HUES6 (cell line): ENCODE results near the gene XPC.
A peak's percentile ranks its signal among the peaks of the same experiment; 100 is the strongest.

Experiments used
- H3K27ac ChIP-seq: 2 replicates; pipeline ENCODE4 v1.7.0; 2013; ENCODE audit warnings: low read depth, mild to moderate bottlenecking, low read length, inconsistent platforms
- H3K27me3 ChIP-seq: 2 replicates; pipeline ENCODE4 v1.6.1; 2013; ENCODE audit warnings: low read length; ENCODE audit not compliant: control insufficient read depth, insufficient read depth
- H3K36me3 ChIP-seq: 2 replicates; pipeline ENCODE4 v1.6.1; 2013; ENCODE audit warnings: low read length; ENCODE audit not compliant: control insufficient read depth, insufficient read depth
- H3K4me1 ChIP-seq: 2 replicates; pipeline ENCODE4 v1.6.1; 2013; ENCODE audit warnings: low read length; ENCODE audit not compliant: control insufficient read depth, insufficient read depth
- H3K4me3 ChIP-seq: 2 replicates; pipeline ENCODE4 v1.5.1; 2013; ENCODE audit warnings: low read depth, low read length
- H3K9ac ChIP-seq: one replicate; pipeline ENCODE4 v1.6.1; 2013; ENCODE audit warnings: mild to moderate bottlenecking, low read length
- H3K9me3 ChIP-seq: 2 replicates; pipeline ENCODE4 v1.6.1; 2013; ENCODE audit warnings: low read depth, low read length; ENCODE audit not compliant: control insufficient read depth, insufficient read depth

XPC gene

DNA sequence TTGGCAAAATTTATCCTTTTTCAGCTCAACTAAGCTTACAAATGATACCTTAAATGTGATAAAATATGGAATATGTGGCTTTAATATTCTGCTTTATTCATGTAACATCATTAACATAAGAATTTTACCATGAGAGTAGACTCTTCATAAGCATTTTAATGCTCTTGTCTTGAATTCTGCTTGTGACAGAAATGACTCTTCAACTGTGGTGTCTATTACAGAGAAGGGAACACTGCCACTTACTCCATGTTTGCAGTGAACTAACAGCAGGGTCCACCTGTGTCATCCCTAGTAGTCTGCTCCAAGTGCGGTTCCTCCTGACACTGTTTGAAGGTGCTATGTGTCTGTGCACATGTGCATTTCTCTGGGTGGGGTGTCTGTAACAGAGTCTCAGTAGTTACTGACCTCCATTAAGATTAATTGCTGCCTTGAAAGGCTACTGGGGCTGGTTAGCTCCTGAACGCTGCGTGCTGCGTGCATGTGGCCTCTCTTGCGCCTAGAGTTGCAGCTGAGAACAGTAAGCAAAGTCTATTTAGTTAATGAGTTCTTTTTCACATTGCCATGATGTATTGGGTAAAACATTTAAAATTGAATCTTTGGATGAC is 8.6 kb upstream of the XPC start:
- Histone ChIP-seq H3K36me3 (peaks cover 62% of the 10 kb centered on the region), H3K9me3 (no peaks in the 10 kb centered on the region), H3K27ac (no peak overlapping the region), H3K4me3 (no peak overlapping the region), H3K4me1 (no peaks in the 10 kb centered on the region), H3K9ac (no peak overlapping the region), H3K27me3 (no peaks in the 10 kb centered on the region)

DNA sequence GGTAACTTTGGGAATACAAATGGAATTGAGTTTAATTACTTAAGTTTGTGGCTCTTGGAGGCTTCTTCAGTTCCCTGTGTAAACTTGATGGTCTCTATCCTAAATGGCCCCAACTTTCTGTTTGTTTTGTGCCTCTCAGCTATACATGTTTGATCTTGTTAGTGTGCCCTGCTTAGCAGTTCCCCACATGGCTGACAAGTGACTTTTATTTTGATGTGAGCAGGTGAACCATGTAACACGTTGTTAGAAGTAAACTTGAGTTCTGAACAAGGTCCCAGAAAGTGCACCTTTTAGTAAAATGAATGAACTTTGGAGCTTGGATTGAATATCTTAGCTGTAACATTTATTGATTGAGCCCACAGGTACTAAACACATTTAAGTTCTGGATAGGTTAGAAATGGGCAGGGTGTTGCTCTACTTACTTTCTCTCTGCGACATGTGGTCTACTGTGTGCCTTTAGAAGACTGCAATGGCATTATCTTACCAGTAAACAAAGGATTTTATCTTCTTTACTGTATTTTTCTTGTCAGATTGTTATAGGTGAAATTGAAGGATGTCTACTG is 4.7 kb upstream of the XPC start:
- Histone ChIP-seq H3K4me1 (0 out of 2 replicates have a peak, but pooled peaks cover 3% of the 10 kb centered on the region), H3K9ac (no peak overlapping the region), H3K4me3 (no peak overlapping the region), H3K9me3 (no peaks in the 10 kb centered on the region), H3K27me3 (no peaks in the 10 kb centered on the region), H3K27ac (no peak overlapping the region), H3K36me3 (peaks cover 70% of the 10 kb centered on the region)

DNA sequence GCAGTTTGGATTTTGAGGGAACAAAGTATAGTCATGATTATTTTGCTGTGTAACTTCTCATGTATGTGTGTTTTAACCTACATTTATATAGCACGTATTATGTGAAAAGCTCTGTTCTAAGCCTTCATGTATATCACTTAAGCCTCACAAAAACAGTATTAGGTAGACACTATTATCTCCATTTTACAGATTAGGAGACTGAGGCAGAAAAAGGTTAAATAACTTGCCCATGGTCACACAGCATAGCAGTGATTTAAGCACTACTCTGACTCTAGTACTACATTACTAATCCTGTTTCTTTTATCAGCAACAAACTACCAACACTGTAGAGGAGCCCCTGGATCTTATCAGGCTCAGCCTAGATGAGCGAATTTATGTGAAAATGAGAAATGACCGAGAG is 2.9 kb upstream of the XPC start:
- no peaks in the 10 kb centered on the region for H3K27me3 ChIP-seq
- H3K36me3 ChIP-seq = peaks cover 51% of the 10 kb centered on the region
- H3K4me1 ChIP-seq = peaks cover 16% of the 10 kb centered on the region; the same call in 1 of the 2 replicates

DNA sequence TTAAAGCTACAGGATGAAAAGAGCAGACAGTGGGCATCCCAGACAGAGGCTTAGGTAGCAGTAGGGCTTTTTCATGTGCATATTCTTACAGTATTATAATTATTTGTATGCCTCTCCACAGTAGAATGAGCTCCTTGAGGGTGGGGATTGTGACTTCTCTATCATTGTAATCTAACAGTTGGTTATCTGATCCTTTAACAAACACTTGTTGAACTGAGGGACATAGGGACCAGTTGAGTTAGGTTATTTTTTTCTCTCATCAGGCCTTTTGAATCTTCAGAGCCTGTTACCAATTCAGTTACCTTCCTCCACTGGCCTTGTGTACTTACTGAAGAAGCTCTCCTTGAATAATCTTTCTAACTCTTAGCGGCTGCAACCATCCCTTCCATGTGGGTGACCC is 1.4 kb upstream of the XPC start:
- H3K27ac ChIP-seq = no peak overlapping the region
- H3K9me3 ChIP-seq = no peaks in the 10 kb centered on the region
- peak overlapping the region; percentile 98 for H3K9ac ChIP-seq
- peaks cover 37% of the 10 kb centered on the region for H3K36me3 ChIP-seq
- peak overlapping the region; percentile 95 for H3K4me3 ChIP-seq
- no peaks in the 10 kb centered on the region for H3K27me3 ChIP-seq
- peaks cover 26% of the 10 kb centered on the region; the same call in 1 of the 2 replicates for H3K4me1 ChIP-seq

More for the DNA sequence above, 2.9 kb upstream of the XPC start:
- H3K9me3 ChIP-seq = no peaks in the 10 kb centered on the region
- H3K9ac ChIP-seq = no peak overlapping the region
- no peak overlapping the region for H3K27ac ChIP-seq
- H3K4me3 ChIP-seq = no peak overlapping the region

DNA sequence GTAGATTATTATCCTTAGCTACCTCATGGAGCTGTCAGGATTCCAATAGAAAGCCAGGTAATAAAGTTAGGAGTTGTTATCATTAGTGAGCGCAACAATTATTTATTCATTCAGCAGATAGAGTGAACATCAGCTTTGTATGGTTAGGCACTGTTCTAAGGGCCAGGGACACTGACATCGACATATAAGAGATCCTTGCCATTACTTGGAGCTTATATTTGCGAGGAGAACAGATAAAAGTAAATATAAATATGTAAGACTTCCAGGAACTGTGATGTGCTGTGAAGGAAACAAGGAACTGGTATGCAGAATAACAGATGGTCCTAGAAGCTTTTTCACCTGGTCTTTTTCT is 689 bp upstream of the XPC start:
- peaks cover 34% of the 10 kb centered on the region for H3K36me3 ChIP-seq
- peak overlapping the region; percentile 90 for H3K27ac ChIP-seq
- peak overlapping the region; percentile 98 for H3K9ac ChIP-seq
- H3K9me3 ChIP-seq = no peaks in the 10 kb centered on the region
- H3K4me3 ChIP-seq = peak overlapping the region; percentile 95
- H3K27me3 ChIP-seq = no peaks in the 10 kb centered on the region
- H3K4me1 ChIP-seq = peaks cover 26% of the 10 kb centered on the region; the same call in 1 of the 2 replicates

DNA sequence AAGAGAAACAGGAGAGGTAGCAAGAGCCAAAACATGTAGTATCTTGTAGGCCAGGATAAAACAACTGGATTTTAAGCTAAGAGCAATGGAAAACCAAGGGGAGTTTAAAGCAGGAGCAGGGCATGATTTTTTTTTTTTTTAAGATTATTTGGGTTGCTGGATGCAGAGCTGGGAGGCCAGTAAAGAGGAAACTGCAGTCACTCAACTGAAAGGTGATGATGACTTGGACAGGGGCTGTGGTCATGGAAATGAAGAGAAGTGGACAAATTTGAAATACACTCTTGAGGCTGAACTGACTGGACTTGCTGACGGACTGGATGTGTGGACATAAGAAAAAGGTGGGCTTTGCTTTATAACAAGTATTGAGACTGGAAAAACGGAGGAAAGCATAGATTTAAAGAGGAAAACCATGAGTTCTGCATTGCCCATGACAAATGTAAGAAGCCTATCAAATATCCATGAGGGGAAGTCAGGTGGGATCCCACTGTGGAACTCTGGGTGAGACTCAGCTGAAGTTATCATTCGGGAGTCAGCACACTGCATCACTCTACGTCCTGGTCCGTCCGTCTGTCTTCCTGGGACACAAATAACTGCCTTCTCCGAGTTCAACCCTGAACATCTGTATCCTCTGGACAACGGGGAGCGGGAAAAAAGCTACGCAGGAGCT is 688 bp downstream of the XPC start:
- no peaks in the 10 kb centered on the region for H3K9me3 ChIP-seq
- H3K27ac ChIP-seq = peak overlapping the region; percentile 90; the same call in 1 of the 2 replicates
- H3K4me3 ChIP-seq = peak overlapping the region; percentile 95
- H3K27me3 ChIP-seq = no peaks in the 10 kb centered on the region
- peaks cover 26% of the 10 kb centered on the region for H3K36me3 ChIP-seq
- peak overlapping the region; percentile 98 for H3K9ac ChIP-seq
- H3K4me1 ChIP-seq = peaks cover 26% of the 10 kb centered on the region; the same call in 1 of the 2 replicates

DNA sequence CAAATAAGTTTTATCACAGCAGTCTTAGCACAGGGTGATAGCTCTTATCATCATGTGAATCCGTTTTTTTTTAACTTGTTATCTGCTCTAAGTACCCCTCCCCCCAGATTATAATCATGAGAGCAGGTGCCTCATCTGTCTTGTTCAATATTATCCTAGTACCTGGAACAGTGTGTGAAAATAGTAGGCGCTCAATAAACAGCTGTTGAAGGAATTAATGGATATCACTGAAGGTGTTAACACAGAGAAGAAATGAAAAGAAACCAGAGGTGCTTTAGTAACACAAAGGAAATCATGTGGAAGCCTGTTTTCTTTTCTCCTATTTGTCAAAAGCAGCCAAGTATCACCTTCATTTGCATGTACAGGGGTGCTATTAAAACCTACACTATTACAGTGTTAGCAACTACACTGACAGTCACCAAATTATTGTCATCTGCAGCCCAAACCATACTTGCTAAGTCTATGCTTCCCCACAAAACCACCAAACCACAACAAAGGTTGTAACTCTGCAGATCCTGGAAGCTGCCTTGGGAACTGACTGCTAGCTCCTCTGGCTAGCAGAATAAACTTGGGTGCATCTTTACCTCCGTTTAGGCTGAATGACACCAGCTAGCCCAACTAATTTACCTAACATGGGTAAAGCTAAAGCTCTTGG is 2.9 kb downstream of the XPC start:
- H3K27ac ChIP-seq = no peak overlapping the region
- H3K9me3 ChIP-seq = no peaks in the 10 kb centered on the region
- peaks cover 26% of the 10 kb centered on the region; the same call in 1 of the 2 replicates for H3K4me1 ChIP-seq
- no peaks in the 10 kb centered on the region for H3K27me3 ChIP-seq
- H3K36me3 ChIP-seq = peaks cover 29% of the 10 kb centered on the region
- no peak overlapping the region for H3K9ac ChIP-seq
- no peak overlapping the region; the same call in 1 of the 2 replicates for H3K4me3 ChIP-seq

DNA sequence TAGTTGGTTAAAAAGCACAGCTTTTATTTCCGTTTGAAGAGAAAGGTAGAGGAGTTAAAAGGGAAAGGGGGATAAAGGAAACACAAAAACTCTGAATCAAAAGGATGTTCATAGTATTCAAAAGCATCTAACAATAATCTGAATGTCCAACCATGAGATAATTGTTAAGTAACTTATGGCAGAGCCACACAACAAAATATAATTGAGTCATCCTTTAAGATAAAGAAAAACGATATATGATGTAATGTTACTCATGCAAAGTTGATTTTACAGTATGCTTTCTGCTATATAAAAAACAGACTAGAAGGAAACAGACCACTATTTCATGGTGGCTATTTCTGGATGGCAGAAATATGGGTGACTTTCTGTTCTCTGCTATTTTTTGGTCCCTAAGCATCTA is 3.9 kb downstream of the XPC start:
- Histone ChIP-seq H3K9ac (no peak overlapping the region), H3K27ac (no peak overlapping the region), H3K27me3 (no peaks in the 10 kb centered on the region), H3K36me3 (peaks cover 39% of the 10 kb centered on the region), H3K4me1 (peaks cover 26% of the 10 kb centered on the region; the same call in 1 of the 2 replicates), H3K9me3 (no peaks in the 10 kb centered on the region), H3K4me3 (no peak overlapping the region)

DNA sequence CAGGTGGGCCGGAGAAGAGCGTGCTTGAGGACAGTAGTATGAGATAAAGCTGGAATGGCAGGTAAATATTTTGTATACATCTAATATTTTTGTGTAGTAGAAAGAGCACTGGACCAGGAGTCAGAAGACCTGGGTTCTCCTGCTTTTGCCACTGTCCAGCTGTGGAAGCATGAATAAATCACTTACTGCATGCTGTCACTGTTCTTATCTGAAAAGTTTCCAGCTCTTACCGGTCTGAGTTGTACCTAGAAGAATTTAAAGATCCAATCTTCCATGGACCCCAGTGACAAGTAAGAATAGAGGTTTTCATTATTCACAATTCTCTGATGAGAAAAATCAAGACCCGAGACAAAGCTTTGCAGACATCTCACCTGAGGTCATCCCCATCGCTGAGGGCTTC is 5.9 kb downstream of the XPC start:
- H3K36me3 ChIP-seq = peaks cover 59% of the 10 kb centered on the region
- H3K27ac ChIP-seq = no peak overlapping the region
- no peaks in the 10 kb centered on the region for H3K27me3 ChIP-seq
- H3K4me3 ChIP-seq = no peak overlapping the region
- H3K9me3 ChIP-seq = no peaks in the 10 kb centered on the region
- no peak overlapping the region for H3K9ac ChIP-seq
- peaks cover 19% of the 10 kb centered on the region; the same call in 1 of the 2 replicates for H3K4me1 ChIP-seq

DNA sequence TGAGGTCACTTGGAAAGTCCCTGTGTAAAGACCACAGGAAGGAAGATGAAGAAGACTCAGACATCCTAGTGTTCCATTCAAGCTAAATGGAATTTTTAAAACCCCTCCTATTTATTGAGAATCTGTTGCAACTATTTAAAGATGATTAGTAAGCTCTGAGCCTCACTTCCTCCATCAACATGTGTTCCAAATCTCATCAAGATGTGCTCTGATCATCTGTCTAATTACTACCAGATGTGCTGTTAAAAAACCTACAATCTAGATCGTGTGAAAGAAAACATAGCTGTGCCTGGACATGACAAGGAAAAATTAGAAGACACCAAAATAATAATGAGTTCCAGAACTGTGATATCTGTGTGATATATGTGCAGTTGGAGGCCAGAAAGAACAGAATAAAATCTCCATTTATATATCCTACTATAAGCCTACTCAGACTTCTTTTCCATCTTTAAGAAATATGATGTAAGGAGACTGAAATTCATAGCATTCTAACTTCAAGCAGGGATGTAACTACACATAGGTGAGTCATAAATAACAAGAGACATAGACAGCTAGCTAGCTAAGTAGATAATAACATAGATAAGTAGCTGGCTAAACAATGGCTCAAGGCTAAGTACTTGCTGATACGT is 7.8 kb downstream of the XPC start:
- Histone ChIP-seq H3K36me3 (peaks cover 77% of the 10 kb centered on the region), H3K4me3 (no peak overlapping the region), H3K27me3 (no peaks in the 10 kb centered on the region), H3K9me3 (no peaks in the 10 kb centered on the region), H3K9ac (no peak overlapping the region), H3K4me1 (peaks cover 4% of the 10 kb centered on the region; the same call in 1 of the 2 replicates), H3K27ac (no peak overlapping the region)
